Left lung (tissue), 10 donors: ENCODE results near the gene CNIH3. TPM values are rescaled to one million over a fixed set of nuclear protein-coding genes. Genes with fewer than 3 reads are reported as not detected.

Source experiments
- ATAC-seq: fragments of 200-7000 bp; cut with Tn5 transposase; one replicate; pipeline ENCODE4 v1.9.1; 2020; ENCODE audit warnings: moderate library complexity
- DNase-seq, 4 donors: peaks; one replicate each; pipeline ENCODE4 v3.0.0-alpha.2; 2013 to 2020
- H3K27ac ChIP-seq, 2 donors: fragments of 200-600 bp; sonication (generic) in 1 of 2; one replicate each; pipeline versions ENCODE4 v1.5.0 to v1.8.0; 2020 to 2021
- H3K27me3 ChIP-seq, 2 donors: fragments of 200-600 bp; sonication (generic) in 1 of 2; one replicate each; pipeline versions ENCODE4 v1.5.0 to v1.8.0; 2020 to 2021
- H3K36me3 ChIP-seq, 2 donors: fragments of 200-600 bp; sonication (generic) in 1 of 2; one replicate each; pipeline versions ENCODE4 v1.5.0 to v1.8.0; 2020 to 2021
- H3K4me1 ChIP-seq, 2 donors: fragments of 200-600 bp; one replicate each; pipeline ENCODE4 v1.8.0; 2021
- H3K4me3 ChIP-seq, 2 donors: fragments of 200-600 bp; sonication (generic) in 1 of 2; one replicate each; pipeline versions ENCODE4 v1.5.0 to v1.8.0; 2020 to 2021; ENCODE audit warnings: mild to moderate bottlenecking in 1 of 2
- H3K9me3 ChIP-seq, 2 donors: fragments of 200-600 bp; sonication (generic) in 1 of 2; one replicate each; pipeline versions ENCODE4 v1.5.0 to v1.8.0; 2020 to 2021
- intact Hi-C, 2 donors: fragments of 100-400 bp; cut with DNase I; formaldehyde crosslinking; loops; one replicate each; pipeline versions ENCODE4 v1.11.2 to v1.14.2; 2022
- polyA plus RNA-seq, 6 donors: library from polyadenylated mRNA; unstranded; fragments of 120-200 nt; gene quantifications; one replicate each; pipeline ENCODE4 v1.2.1, GENCODE V29; 2013; ENCODE audit not compliant: insufficient read length in 6 of 6
- total RNA-seq, 2 donors: library from RNA; stranded (reverse); fragmentation: NEBNext Ultra II Directional; extraction: Animal tissue kit (Norgen Biotek cat#: 25700); gene quantifications; one replicate each; pipeline ENCODE4 v1.2.1, GENCODE V29; 2021
- TF ChIP-seq, protein P1 (sequence below), 2 donors: fragments of 200-600 bp; sonication (generic) in 1 of 2; IDR thresholded peaks; one replicate each; pipeline versions ENCODE4 v1.5.0 to v1.8.0; 2021; ENCODE audit warnings: antibody characterized with exemption in 2 of 2
- donor health status: DM: no; HTN: yes; CAD: no.
- donor health status: DM: no; HTN: no; CAD: no.

Gene CNIH3
- total and polyA plus RNA-seq, 8 donors: 2.5 to 9.4 (median 7.3) TPM

DNA sequence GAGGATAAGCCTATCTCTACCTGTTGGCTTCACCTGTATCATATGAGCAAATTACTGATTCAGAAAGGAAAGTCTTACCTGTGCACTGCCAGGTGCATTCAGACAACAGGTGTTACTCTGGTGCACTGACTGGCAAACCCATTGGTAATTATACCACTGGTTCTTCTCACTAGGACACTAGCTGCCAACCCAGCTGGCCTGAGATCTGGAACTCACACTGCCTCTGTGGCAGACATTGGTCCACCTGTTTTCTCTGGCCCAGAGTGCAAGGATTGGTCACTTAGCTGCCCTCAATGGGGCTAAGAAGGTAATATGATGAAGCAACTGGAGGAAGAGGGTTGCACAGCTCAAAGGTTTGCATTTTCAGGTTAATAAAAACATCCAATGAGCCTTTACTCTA lies 173.2 kb downstream of the CNIH3 start:
- intact Hi-C loops: no loop called here
- TF ChIP-seq, protein P1, sequence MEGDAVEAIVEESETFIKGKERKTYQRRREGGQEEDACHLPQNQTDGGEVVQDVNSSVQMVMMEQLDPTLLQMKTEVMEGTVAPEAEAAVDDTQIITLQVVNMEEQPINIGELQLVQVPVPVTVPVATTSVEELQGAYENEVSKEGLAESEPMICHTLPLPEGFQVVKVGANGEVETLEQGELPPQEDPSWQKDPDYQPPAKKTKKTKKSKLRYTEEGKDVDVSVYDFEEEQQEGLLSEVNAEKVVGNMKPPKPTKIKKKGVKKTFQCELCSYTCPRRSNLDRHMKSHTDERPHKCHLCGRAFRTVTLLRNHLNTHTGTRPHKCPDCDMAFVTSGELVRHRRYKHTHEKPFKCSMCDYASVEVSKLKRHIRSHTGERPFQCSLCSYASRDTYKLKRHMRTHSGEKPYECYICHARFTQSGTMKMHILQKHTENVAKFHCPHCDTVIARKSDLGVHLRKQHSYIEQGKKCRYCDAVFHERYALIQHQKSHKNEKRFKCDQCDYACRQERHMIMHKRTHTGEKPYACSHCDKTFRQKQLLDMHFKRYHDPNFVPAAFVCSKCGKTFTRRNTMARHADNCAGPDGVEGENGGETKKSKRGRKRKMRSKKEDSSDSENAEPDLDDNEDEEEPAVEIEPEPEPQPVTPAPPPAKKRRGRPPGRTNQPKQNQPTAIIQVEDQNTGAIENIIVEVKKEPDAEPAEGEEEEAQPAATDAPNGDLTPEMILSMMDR (IDR thresholded peaks at IDR 0.05): no peak

More for the DNA sequence above, 173.2 kb downstream of the CNIH3 start:
- Histone ChIP-seq H3K27ac (no peak overlapping the region), H3K9me3 (no peaks in the 10 kb centered on the region), H3K4me3 (no peak overlapping the region), H3K36me3 (no peaks in the 10 kb centered on the region), H3K27me3 (no peaks in the 10 kb centered on the region), H3K4me1 (no peaks in the 10 kb centered on the region)
- DNase-seq (no peak), ATAC-seq (no peak)

Other genes with a start within 250 kb of the CNIH3 start
- gene WDR26, start 181.5 kb upstream of the CNIH3 start, total RNA-seq: 10 to 100 TPM; 84.5 to 86.6 TPM
- gene WDR26, start 181.5 kb upstream of the CNIH3 start, polyA plus RNA-seq: 100 to 1,000 TPM in 2 of 6 donors, 10 to 100 TPM in 4; 93.7 to 108 (median 99.9) TPM